HAP-1 (cell line): ENCODE measurements around the gene DAPK3.
"Not testable (repeated sequence)": the region's sequence is repeated elsewhere in the genome, so short reads cannot be mapped to it uniquely, and the experiment has no call there.

Experiments used
- DNase-seq, 2 experiments: peaks; one replicate each; pipeline ENCODE4 v3.0.0-alpha.2; 2016 to 2020; ENCODE audit warnings: low spot score in 2 of 2
- H3K27me3 ChIP-seq: fragments of 250-450 bp; sonication (Bioruptor Pico); 2 replicates; pipeline ENCODE4 v1.5.1; 2020; ENCODE audit warnings: low read depth, mild to moderate bottlenecking, moderate library complexity
- H3K36me3 ChIP-seq: fragments of 250-450 bp; sonication (Bioruptor Pico); replicated peaks from 2 replicates; pipeline ENCODE4 v1.5.1; 2020; ENCODE audit warnings: mild to moderate bottlenecking
- H3K4me1 ChIP-seq: fragments of 250-450 bp; sonication (Bioruptor Pico); 2 replicates; pipeline ENCODE4 v1.5.1; 2020; ENCODE audit warnings: mild to moderate bottlenecking
- H3K4me3 ChIP-seq: fragments of 250-450 bp; sonication (Bioruptor Pico); 2 replicates; pipeline ENCODE4 v1.5.1; 2020; ENCODE audit warnings: mild to moderate bottlenecking, moderate library complexity
- H3K9me3 ChIP-seq: fragments of 250-450 bp; sonication (Bioruptor Pico); 2 replicates; pipeline ENCODE4 v1.5.1; 2020; ENCODE audit warnings: mild to moderate bottlenecking, moderate library complexity
- in situ Hi-C: fragments of 300-500 bp; cut with MboI; formaldehyde crosslinking; loops from 3 replicates; pipeline ENCODE4 v1.14.3; 2020; ENCODE audit warnings: low sequenced_read_pairs, inconsistent platforms, mixed read lengths

The DAPK3 gene

DNA sequence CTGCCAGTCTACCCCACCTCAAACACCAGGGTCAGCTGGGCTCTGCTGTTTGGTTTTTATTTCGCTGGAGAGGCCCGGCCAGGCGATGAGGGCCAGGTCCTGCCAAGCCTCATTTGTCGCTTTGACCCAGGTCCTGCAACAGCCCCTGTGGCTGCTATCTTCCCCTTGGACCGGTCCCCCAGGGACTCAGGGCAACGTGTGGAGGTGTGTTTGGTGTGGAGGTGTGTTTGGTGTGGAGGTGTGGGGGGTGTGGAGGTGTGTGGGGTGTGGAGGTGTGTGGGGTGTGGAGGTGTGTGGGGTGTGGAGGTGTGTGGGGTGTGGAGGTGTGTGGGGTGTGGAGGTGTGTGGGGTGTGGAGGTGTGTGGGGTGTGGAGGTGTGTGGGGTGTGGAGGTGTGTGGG is 40.5 kb upstream of the DAPK3 start:
- H3K27me3 ChIP-seq, H3K4me3 ChIP-seq, in situ Hi-C loops, H3K9me3 ChIP-seq, DNase-seq: not testable (repeated sequence)
- Histone ChIP-seq H3K4me1 (peaks cover 13% of the 10 kb centered on the region), H3K36me3 (peaks cover 15% of the 10 kb centered on the region)

DNA sequence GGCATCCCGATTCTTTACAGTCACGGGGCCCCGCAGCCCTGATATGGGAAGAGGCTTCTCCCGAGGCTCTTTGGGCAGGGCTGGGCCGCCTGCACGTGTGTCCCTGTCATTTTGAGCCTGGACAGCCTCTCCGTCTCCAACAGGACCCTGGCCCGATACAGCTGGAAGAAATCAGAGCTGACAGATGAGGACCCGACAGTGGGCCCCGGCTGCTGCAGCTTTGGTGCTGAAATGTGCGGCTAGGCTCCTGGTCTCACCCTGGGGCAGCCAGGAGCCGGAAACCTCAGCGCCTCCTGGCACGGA is 39.9 kb upstream of the DAPK3 start:
- Histone ChIP-seq H3K4me1 (peaks cover 13% of the 10 kb centered on the region), H3K27me3 (no peaks in the 10 kb centered on the region), H3K36me3 (peaks cover 15% of the 10 kb centered on the region), H3K9me3 (no peaks in the 10 kb centered on the region), H3K4me3 (no peak overlapping the region)
- in situ Hi-C loops = no loop called here
- DNase-seq = no peak

DNA sequence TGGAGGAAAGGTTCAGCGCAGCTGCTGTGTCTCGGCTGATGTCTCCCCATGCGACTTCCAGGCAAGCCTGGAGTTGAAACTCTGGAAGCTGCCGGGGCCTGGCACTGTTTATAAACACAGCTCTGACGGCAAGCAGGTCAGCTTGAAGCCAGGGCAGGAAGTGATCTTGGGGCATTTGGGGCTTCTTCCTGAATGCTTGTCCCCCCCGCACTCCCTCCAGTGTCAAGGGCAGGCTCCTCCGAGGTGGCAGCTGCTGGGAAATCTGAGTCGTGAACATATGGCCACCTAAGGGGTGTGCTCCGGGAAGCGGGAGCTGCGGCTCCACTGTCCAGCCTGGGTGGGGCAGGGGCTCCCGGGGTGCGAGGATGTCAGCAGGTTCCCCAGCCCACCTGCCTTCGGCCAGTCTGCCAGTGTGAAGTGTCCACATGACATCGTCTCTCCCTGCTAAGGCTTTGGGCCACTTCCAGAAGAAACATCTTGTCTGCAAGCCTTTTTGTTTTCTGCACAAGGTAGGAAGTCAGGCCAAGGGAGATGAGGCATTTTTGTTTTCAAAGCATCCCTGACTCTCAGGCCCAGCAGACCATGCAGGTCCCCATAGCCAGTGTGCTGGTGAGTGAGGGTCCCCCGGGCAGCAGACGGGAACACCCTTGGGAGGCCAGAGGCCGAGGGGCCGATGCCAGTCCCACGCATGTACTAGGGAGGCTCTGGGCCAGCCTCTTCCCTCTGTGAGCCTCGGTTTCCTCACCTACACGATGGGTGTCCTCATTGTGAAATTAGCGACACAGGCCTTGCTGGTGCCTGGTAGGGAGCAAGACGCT is 39.3 kb upstream of the DAPK3 start:
- Histone ChIP-seq H3K4me1 (peaks cover 13% of the 10 kb centered on the region), H3K36me3 (peaks cover 15% of the 10 kb centered on the region), H3K9me3 (no peaks in the 10 kb centered on the region), H3K27me3 (no peaks in the 10 kb centered on the region), H3K4me3 (no peak overlapping the region)
- DNase-seq = no peak
- in situ Hi-C loops = no loop called here

DNA sequence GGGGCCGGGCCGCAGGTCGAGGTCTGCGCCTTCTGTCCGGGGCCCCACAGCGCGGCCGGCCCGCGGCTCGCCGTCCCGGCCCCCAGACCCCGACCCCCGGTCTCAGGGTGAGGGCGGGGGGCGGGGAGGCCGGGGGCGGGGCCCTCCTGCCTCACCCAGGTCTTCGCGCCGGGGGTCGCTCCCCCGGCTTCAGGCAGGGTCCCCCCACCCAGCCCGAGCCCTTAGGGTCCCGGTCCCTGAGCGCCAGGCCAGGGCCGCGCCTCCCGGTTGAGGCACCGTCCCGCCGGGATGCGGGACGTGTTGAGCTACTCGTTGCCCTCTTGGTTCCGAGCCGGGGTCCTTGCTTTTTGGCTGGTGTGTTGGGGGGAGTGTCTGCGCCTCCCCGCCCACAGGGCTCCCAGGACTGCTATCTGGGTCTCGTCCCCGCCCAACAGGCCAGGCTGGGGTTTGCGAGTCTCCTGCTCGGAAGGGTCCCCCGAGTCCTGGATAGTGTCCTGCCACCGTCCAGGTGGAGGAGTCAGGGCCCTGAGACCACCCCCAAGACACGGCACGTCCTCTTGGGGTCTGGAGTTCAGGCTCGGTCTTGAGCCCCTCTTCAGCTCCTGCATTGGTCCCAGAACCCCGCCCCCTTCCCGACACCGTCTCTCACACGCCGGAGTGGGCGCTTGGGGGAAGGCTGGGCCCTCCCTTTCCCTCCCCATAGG is 37.1 kb upstream of the DAPK3 start:
- peak in 1 of 2 experiments; percentile 68 for DNase-seq
- Histone ChIP-seq H3K4me3 (peak overlapping the region; percentile 80), H3K9me3 (no peaks in the 10 kb centered on the region), H3K4me1 (peaks cover 13% of the 10 kb centered on the region), H3K27me3 (no peaks in the 10 kb centered on the region), H3K36me3 (peaks cover 5% of the 10 kb centered on the region; the same call in 1 of the 2 replicates)
- in situ Hi-C loops = no loop called here

DNA sequence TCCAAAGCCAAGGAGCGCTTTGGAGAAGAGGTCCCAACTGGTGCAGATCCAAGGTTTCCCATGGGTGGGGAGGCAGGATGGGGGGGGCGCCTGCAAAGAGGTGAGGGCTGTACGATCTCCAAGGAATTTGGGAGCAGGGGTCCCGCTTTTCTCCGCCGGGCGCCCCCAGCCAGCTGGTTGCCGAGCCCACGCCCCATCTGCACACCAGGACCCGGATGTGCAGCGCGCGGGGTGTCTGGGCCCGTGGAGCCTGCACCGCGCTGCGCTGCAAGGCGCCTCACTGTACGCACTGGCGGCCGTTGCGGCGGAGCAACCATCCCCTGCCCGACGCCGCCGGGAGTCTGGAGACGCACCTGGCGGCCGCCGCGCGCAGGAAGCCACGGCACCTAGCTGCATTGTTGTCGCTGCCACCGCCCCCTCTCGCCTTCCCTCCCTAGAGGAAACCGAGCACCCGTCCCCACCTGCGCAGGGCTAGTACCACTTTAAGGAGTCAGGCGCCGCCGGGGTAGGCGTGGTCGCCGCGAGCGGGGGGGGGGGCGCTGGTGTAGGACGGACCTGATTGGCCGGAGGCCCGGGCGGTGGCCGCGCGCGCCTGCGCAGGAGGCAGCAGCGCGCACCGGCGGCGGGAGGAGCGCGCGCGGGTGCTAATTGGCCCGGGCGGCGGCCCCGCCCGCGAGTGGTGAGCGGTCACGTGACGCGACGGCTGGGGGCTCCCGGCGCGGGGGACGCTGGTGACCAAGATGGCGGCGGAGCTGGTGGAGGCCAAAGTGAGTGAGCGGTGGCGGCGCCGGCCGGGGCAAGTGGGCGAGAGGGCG is 36.3 kb upstream of the DAPK3 start, which contains the start of gene PIAS4:
PIAS4 (plus strand) TSS at position 716 of the 815 bp plus-strand sequence; CDS start at position 741, 25 bp downstream.
- no peaks in the 10 kb centered on the region for H3K9me3 ChIP-seq
- in situ Hi-C loops = no loop called here

DNA sequence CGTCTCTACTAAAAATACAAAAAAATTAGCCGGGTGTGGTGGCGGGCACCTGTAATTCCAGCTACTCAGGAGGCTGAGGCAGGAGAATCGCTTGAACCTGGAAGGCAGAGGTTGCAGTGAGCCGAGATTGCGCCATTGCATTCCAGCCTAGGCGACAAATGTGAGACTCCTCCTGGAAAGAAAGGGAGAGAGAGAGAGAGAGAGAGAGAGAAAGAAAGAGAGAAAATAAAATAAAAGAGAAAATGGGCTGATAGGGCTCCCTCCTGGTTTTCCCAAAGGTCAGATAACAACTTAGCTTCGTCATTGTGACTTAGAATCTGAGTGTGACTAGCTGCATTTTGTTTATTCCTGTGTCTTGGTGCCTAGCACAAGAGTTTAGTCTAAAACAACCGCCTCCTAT is 34.5 kb upstream of the DAPK3 start:
- H3K27me3 ChIP-seq, H3K4me3 ChIP-seq, H3K36me3 ChIP-seq, DNase-seq, in situ Hi-C loops, H3K9me3 ChIP-seq: not testable (repeated sequence)
- H3K4me1 ChIP-seq = peaks cover 13% of the 10 kb centered on the region

More for the DNA sequence above, 36.3 kb upstream of the DAPK3 start, which contains the start of gene PIAS4:
- H3K27me3 ChIP-seq = no peaks in the 10 kb centered on the region
- peaks cover 5% of the 10 kb centered on the region; the same call in 1 of the 2 replicates for H3K36me3 ChIP-seq
- DNase-seq = peak; percentile 91 to 96
- H3K4me1 ChIP-seq = peaks cover 13% of the 10 kb centered on the region
- H3K4me3 ChIP-seq = peak within 1 kb of the TSS; percentile 80

DNA sequence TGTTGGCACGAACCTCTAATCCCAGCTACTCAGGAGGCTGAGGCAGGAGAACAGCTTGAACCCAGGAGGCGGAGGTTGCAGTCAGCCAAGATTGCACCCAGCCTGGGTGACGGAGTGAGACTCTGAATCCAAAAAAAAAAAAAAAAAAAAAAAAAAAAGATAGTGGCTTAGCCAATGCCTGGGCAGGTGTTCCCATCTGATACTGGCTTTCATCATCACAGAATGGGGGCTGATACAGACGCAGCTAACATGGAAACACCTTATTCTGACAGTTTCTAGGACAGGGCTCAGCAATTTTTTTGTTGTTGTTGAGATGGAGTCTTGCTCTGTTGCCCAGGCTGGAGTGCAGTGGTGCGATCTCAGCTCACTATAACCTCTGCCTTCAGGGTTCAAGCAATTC is 29.9 kb upstream of the DAPK3 start:
- H3K4me1 ChIP-seq, in situ Hi-C loops, H3K36me3 ChIP-seq, H3K27me3 ChIP-seq, H3K4me3 ChIP-seq, DNase-seq, H3K9me3 ChIP-seq: not testable (repeated sequence)

DNA sequence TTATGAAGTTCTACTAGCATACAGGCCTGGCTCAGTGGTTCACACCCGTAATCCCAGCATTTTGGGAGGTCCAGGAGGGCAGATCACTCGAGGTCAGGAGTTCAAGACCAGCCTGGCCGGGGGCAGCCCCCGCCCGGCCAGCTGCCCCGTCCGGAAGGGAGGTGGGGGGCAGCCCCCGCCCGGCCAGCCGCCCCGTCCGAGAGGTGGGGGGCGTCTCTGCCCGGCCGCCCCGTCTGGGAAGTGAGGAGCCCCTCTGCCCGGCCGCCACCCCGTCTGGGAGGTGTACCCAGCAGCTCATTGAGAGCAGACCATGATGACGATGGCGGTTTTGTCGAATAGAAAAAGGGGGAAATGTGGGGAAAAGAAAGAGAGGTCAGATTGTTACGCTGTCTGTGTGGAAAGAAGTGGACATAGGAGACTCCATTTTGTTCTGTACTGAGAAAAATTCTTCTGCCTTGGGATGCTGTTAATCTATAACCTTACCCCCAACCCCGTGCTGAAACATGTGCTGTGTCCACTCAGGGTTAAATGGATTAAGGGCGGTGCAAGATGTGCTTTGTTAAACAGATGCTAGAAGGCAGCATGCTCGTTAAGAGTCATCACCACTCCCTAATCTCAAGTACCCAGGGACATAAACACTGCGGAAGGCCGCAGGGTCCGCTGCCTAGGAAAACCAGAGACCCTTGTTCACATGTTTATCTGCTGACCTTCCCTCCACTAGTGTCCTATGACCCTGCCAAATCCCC is 27.9 kb upstream of the DAPK3 start:
- DNase-seq, in situ Hi-C loops, H3K36me3 ChIP-seq, H3K9me3 ChIP-seq, H3K27me3 ChIP-seq, H3K4me3 ChIP-seq, H3K4me1 ChIP-seq: not testable (repeated sequence)

DNA sequence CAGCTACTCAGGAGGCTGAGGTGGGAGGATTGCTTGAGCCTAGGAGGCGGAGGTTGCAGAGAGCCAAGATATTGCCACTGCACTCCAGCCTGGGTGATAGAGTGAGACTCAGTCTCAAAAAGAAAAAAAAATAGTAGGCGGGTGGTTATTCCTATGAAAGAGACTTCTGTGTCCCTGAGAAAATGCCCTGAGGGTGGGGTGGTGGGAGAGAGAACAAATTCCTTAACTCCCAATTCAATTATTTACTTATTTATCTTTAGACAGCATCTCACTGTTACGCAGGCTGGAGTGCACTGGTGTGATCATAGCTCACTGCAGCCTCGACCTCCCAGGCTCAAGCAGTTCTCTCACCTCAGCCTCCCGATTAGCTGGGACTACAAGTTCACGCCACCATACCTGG is 24.7 kb upstream of the DAPK3 start:
- no peak overlapping the region for H3K4me3 ChIP-seq
- H3K27me3 ChIP-seq = no peaks in the 10 kb centered on the region
- no peaks in the 10 kb centered on the region for H3K9me3 ChIP-seq
- H3K4me1 ChIP-seq = no peaks in the 10 kb centered on the region
- in situ Hi-C loops = no loop called here
- peak in 1 of 2 experiments; percentile 43 for DNase-seq
- no peaks in the 10 kb centered on the region for H3K36me3 ChIP-seq

DNA sequence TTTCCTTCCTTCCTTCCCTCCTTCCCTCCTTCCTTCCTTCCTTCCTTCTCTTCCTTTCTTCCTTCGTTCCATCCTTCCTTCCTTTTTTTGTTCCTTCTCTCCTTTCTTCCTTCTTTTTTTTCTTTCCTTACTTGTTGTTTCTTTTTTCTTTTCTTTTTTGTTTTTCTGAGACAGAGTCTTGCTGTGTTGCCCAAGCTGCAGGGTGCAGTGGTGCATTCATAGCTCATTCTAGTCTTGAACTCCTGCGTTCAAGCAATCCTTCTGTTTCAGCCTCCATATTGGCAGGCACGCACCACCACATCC is 19.9 kb upstream of the DAPK3 start:
- DNase-seq = no peak
- H3K9me3 ChIP-seq = no peaks in the 10 kb centered on the region
- H3K4me3 ChIP-seq = no peak overlapping the region; the same call in 1 of the 2 replicates
- H3K4me1 ChIP-seq = peaks cover 15% of the 10 kb centered on the region
- no peaks in the 10 kb centered on the region for H3K36me3 ChIP-seq
- H3K27me3 ChIP-seq = no peaks in the 10 kb centered on the region
- in situ Hi-C loops = no loop called here

DNA sequence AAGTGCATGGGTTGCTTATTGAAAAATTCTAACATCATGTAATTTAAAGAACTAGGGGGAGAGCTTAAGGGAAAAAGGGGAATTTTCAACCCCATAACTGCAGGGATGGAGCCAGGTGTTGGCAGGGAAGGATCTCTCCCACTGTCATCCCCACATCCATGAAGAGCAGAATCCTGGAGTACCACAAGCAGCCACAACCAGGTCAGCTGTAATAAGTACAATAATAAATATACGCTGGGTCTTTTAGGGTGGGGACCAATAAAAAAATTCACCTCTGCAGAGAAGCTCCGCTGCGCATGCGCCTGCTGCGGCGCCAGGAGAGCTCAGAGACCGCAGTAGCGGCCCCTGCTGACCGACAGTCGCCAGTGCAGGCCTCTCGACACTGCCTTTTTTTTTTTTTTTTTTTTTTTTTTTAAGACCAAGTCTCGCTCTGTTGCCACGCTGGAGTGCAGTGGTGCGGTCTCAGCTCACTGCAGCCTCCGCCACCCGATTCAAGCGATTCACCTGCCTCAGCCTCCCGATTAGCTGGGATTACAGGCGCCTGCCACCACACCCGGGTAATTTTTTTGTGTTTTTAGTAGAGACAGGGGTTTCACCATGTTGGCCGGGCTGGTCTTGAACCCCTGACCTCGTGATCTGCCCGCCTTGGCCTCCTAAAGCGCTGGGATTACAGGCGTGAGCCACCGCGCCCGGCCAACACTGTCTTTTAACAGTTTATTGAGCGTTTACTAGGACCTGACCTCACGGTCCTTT is 16.9 kb upstream of the DAPK3 start:
- H3K9me3 ChIP-seq = no peaks in the 10 kb centered on the region
- peaks cover 24% of the 10 kb centered on the region for H3K36me3 ChIP-seq
- peak; percentile 82 to 91 for DNase-seq
- in situ Hi-C loops = no loop called here
- H3K4me3 ChIP-seq = peak overlapping the region; percentile 95
- H3K27me3 ChIP-seq = no peaks in the 10 kb centered on the region
- peaks cover 27% of the 10 kb centered on the region for H3K4me1 ChIP-seq

DNA sequence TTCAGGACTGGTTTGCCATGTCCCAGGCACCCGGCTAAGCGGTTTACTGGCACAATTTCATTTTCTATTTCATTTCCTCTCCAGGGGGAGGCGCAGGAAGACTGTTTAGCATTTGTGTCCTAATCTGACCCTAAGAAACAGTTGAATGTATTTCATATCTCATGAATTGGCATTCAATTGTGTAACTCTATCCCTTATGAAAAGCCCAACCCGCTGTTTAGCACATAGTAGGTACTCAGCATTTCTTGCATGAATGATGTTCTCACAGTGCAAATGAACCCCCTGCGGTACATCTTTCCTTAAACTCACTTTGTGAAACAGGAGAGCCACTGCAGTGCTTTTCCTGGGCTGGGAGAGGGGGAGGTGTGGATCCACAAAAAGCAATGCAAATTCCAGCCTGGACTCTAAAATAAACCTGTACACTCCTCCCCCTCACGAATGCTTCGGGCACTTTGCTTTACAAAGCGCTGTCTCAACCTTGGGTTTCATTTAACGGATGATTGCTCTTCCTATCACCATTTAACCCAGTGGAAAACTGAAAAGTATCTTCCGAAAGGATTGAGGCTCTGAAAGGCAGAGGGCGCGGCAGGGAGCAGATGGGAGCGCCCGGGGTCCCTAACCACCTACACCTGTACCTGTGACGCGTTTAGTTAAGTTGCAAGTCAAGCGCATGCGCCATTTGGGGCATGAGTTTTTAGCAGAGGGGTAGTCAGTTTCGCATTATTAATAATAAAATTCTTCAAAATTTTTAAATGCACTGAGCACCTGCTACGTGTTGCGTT is 15.6 kb upstream of the DAPK3 start:
- Histone ChIP-seq H3K27me3 (no peaks in the 10 kb centered on the region), H3K9me3 (no peaks in the 10 kb centered on the region), H3K36me3 (peaks cover 38% of the 10 kb centered on the region), H3K4me1 (peaks cover 27% of the 10 kb centered on the region), H3K4me3 (peak overlapping the region; percentile 95)
- DNase-seq = peak; percentile 87 to 92
- in situ Hi-C loops = no loop called here
